BLaER1 (cell line): ENCODE results near the gene RNASE2.
A peak's percentile ranks its signal among the peaks of the same experiment; 100 is the strongest.

Experiments
- H3K27ac ChIP-seq: shearing (Covaris generic); formaldehyde crosslinking; 2 replicates; pipeline ENCODE4 v1.8.1; 2022
- H3K27me3 ChIP-seq: shearing (Covaris generic); formaldehyde crosslinking; 2 replicates; pipeline ENCODE4 v1.8.1; 2022
- H3K36me3 ChIP-seq: shearing (Covaris generic); formaldehyde crosslinking; 2 replicates; pipeline ENCODE4 v1.8.1; 2022
- H3K4me1 ChIP-seq: shearing (Covaris generic); formaldehyde crosslinking; 2 replicates; pipeline ENCODE4 v1.8.1; 2022
- H3K4me2 ChIP-seq: shearing (Covaris generic); formaldehyde crosslinking; 2 replicates; pipeline ENCODE4 v1.8.1; 2022
- H3K4me3 ChIP-seq: shearing (Covaris generic); formaldehyde crosslinking; 2 replicates; pipeline ENCODE4 v1.8.1; 2022
- H3K9ac ChIP-seq: shearing (Covaris generic); formaldehyde crosslinking; 2 replicates; pipeline ENCODE4 v1.8.1; 2022
- H3K9me3 ChIP-seq: shearing (Covaris generic); formaldehyde crosslinking; 2 replicates; pipeline ENCODE4 v1.8.1; 2022
- H4K20me1 ChIP-seq: shearing (Covaris generic); formaldehyde crosslinking; 2 replicates; pipeline ENCODE4 v1.8.1; 2022
- Cebpa-rat ChIP-seq: shearing (Covaris generic); IDR thresholded peaks from 2 replicates; pipeline ENCODE4 v1.8.1; 2022

Gene RNASE2

DNA sequence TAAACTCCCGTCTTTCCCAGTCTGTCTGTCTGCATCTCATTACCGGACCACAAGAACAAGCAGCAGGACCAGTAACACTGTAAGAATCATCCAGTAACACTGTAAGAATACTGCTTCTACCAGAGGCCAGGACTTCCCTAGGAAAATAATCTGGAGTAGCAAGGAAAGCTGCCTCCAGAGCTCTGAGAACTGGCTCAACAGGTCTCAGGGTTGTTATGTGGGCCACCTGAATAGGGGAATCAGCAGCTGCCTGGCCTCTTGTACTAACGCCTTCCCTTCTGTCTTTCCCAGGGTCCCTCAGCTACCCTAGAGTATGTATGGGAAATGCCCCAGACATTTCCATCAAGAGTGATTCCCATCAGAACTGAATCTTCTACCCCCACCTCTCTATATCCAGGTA is 42.9 kb downstream of the RNASE2 start:
- Histone ChIP-seq H3K4me1 (no peaks in the 10 kb centered on the region), H4K20me1 (no peaks in the 10 kb centered on the region), H3K9ac (no peak overlapping the region), H3K9me3 (no peaks in the 10 kb centered on the region), H3K4me3 (no peak overlapping the region), H3K27me3 (no peaks in the 10 kb centered on the region), H3K4me2 (no peak overlapping the region), H3K27ac (no peak overlapping the region), H3K36me3 (peaks cover 45% of the 10 kb centered on the region)
- TF ChIP-seq Cebpa-rat, result no peak

DNA sequence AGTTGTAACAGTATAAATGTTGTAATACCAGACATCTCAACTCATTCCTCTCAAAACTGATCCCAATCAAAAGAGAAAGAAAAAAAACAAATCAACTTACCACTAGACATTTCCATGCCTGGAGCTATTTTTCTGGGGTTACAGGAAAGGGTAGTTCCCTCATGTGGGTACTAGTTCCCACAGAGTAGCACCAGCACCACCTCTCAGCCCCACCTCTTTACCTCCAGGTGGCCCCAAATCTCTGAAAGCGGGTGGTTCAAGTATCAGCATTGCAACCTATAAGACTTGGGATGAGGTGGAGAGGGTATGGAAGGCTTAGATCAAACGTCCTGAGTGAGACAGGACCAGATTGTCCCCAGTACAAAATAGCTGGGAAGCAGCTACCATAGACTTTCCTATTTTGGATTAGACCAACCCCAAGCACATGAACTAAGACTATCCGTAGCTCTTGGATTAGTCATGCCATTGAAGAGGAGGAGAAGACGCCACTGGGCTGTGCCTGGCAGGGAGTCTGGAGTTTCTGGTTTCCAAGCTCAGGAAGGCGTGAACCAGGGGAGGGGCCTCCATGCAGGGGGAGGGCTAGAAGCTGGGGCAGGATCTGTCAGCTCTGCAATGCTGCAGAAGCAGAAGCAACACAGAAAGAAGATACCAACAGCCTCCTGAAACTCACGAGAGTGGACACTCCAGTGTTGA is 43.5 kb downstream of the RNASE2 start, which contains the start of gene SLC39A2:
SLC39A2 (plus strand) TSS at position 620 of the 693 bp plus-strand sequence. CDS start 154 bp downstream, outside the sequence.
- no peak within 1 kb of the TSS for H3K4me3 ChIP-seq
- no peak within 1 kb of the TSS for H3K9ac ChIP-seq
- no peak for TF ChIP-seq Cebpa-rat
- no peaks in the 10 kb centered on the region for H3K9me3 ChIP-seq
- H3K4me1 ChIP-seq, result peaks cover 2% of the 10 kb centered on the region
- H3K27me3 ChIP-seq, result no peaks in the 10 kb centered on the region
- H3K36me3 ChIP-seq, result peaks cover 39% of the 10 kb centered on the region
- H3K4me2 ChIP-seq, result no peak within 1 kb of the TSS
- no peaks in the 10 kb centered on the region for H4K20me1 ChIP-seq
- no peak within 1 kb of the TSS for H3K27ac ChIP-seq

DNA sequence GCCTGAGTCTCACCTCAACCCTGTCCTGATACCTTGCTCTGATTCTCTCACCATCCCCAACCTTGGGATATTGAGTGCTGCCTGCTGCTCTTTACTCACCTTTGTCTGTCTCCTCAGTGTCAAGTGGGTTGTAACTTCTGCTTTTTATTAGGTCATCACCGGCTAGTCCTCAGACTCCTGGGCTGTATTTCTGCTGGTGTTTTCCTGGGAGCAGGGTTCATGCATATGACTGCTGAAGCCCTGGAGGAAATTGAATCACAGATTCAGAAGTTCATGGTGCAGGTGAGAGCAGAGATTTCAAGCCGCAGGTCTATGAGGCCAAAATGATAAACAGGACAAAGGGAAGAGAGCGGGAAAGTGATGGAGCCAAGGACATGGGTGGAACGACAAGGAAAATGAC is 44.3 kb downstream of the RNASE2 start:
- no peak overlapping the region for H3K9ac ChIP-seq
- H3K36me3 ChIP-seq, result peaks cover 31% of the 10 kb centered on the region
- H3K27me3 ChIP-seq, result no peaks in the 10 kb centered on the region
- no peaks in the 10 kb centered on the region for H3K9me3 ChIP-seq
- no peak overlapping the region for H3K4me3 ChIP-seq
- no peak overlapping the region for H3K27ac ChIP-seq
- TF ChIP-seq Cebpa-rat, result no peak
- no peaks in the 10 kb centered on the region for H4K20me1 ChIP-seq
- no peak overlapping the region for H3K4me2 ChIP-seq
- peaks cover 8% of the 10 kb centered on the region for H3K4me1 ChIP-seq

DNA sequence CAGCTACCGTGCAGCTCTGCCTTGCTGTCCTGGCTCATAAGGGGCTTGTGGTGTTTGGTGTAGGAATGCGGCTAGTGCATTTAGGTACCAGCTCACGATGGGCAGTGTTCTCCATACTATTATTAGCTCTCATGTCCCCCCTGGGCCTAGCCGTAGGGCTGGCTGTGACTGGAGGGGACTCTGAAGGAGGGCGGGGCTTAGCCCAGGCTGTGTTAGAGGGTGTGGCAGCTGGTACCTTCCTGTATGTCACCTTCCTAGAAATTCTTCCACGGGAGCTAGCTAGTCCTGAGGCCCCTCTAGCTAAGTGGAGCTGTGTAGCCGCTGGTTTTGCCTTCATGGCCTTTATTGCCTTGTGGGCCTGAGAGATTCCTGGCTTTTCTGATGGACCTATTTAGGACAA is 45.9 kb downstream of the RNASE2 start:
- H3K4me3 ChIP-seq, result no peak overlapping the region
- H3K27ac ChIP-seq, result no peak overlapping the region
- H3K9ac ChIP-seq, result no peak overlapping the region
- no peaks in the 10 kb centered on the region for H3K9me3 ChIP-seq
- H3K4me1 ChIP-seq, result peaks cover 8% of the 10 kb centered on the region
- H3K4me2 ChIP-seq, result no peak overlapping the region
- TF ChIP-seq Cebpa-rat, result no peak
- H4K20me1 ChIP-seq, result no peaks in the 10 kb centered on the region
- no peaks in the 10 kb centered on the region for H3K27me3 ChIP-seq
- H3K36me3 ChIP-seq, result peaks cover 15% of the 10 kb centered on the region

DNA sequence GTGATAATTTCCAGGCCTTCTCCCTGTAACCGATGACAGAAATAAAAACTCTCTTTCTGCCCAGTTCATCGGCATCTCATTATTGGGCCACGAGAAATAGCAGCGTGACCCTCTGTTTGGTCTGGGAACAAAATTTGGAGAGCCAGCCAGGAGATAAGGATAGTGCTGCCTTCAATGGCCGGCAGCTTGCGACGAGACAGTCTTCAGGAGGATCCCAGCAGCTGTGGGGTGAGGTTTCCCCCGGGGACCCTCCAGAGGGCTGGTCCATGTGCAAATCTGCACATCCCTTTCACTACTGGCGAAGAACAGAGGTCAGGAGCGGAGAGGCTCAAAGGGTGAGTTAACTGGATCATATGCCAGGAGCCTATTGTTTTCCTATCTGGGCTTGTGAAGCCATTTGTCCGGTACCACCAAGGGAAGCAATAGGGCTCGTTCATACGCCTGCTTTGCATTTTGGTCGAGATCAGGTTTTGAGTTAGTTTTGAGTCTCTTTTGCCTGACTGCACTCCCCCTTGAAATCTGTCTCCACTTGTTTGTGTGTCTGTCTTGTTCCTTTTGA is 48.6 kb downstream of the RNASE2 start:
- Histone ChIP-seq H3K4me3 (no peak overlapping the region), H3K27me3 (no peaks in the 10 kb centered on the region), H3K27ac (no peak overlapping the region), H3K9ac (no peak overlapping the region), H3K36me3 (no peaks in the 10 kb centered on the region), H3K4me2 (peak overlapping the region; percentile 4; the same call in 1 of the 2 replicates), H3K9me3 (no peaks in the 10 kb centered on the region), H4K20me1 (no peaks in the 10 kb centered on the region), H3K4me1 (peaks cover 8% of the 10 kb centered on the region)
- TF ChIP-seq Cebpa-rat, result no peak
